Activated CD4-positive, CD25-positive, alpha-beta regulatory T cell (primary cell): ENCODE data around the gene ATL3.
"Not testable (repeated sequence)": the region's sequence is repeated elsewhere in the genome, so short reads cannot be mapped to it uniquely, and the experiment has no call there.

ENCODE experiments used
- DNase-seq, 4 experiments: peaks; one replicate each; lab custom pipeline; 2025; lab: John Stamatoyannopoulos, UW

ATL3 gene

DNA sequence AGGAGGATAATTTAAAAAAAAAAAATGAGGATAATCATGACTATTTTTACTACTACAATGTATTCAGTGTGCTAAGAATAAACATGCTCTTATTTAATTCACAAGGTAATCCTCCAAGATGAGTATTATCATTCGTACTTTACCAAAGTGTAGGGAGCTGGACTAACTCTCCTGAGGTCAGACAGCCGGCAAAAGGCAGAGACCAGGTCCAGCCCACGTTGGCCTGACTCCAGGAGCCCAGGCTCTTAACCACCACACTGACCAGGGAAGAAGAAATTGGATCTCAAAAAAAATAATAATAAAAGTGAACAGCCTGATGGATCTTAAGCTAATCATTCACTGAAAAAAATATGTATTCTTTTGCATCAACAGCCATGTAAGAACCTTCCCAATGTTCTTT lies 82.2 kb downstream of the ATL3 start:
- no peak for DNase-seq

DNA sequence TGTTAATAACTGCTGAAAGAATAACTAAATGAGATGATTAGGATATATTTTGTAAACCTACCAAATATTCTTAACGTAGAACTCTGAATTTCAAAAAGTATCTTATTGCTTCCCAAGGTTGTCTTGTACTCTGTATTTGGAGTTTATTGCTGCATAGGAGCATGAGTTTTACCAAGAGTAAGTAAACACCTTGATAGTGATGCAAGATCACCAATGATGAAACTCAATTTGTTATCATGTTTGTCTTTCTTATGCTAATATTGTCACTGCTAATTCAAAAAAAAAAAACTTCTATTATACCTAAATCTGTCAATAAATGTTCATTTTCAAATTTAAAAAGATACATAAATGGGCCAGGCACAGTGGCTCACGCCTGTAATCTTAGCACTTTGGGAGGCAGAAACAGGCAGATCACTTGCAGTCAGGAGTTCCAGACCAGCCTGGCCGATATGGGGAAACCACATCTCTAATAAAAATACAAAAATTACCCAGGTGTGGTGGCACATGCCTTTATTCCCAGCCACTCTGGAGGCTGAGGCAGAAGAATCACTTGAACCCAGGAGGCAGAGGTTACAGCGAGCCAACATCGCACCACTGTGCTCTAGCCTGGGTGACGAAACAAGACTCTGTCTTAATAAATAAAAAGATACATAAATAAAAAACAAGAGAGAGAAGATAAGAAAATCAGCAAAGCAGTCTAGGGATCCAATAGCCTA lies 84.6 kb downstream of the ATL3 start:
- DNase-seq, result no peak

DNA sequence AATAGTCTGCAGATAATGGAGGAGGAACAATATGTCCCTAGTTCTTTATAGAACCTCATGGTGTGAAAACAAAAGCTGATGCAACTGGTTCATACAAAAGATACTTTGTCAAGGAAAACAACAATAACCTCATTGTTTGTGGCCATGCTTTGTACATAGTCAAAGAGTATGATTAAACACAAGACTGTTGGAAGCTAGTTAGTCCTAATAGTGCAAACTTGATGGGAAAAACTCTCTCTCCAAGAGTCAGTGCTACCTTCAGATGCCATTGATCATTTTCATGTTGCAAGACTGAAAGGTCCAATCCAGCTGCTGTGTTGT lies 87.9 kb downstream of the ATL3 start:
- DNase-seq, result no peak

DNA sequence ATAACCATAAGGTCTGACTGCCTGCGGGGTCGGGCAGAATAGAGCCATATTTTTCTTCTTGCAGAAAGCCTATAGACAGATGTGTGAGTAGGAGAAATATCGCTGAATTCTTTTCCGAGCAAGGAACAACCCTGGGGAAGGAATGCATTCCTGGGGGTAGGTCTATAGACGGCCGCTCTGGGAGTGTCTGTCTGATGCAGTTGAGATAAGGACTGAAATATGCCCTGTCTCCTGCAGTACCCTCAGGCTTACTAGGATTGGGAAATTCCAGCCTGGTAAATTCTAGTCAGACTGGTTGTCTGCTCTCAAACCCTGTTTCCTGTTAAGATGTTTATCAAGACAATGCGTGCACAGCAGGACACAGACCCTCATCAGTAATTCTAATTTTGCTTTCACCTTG lies 90.0 kb downstream of the ATL3 start:
- DNase-seq, result not testable (repeated sequence)

DNA sequence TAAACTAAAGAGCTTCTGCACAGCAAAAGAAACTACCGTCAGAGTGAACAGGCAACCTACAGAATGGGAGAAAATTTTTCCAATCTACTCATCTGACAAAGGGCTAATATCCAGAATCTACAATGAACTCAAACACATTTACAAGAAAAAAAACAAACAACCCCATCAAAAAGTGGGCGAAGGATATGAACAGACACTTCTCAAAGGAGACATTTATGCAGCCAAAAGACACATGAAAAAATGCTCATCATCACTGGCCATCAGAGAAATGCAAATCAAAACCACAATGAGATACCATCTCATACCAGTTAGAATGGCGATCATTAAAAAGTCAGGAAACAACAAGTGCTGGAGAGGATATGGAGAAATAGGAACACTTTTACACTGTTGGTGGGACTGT lies 92.3 kb downstream of the ATL3 start:
- not testable (repeated sequence) for DNase-seq

DNA sequence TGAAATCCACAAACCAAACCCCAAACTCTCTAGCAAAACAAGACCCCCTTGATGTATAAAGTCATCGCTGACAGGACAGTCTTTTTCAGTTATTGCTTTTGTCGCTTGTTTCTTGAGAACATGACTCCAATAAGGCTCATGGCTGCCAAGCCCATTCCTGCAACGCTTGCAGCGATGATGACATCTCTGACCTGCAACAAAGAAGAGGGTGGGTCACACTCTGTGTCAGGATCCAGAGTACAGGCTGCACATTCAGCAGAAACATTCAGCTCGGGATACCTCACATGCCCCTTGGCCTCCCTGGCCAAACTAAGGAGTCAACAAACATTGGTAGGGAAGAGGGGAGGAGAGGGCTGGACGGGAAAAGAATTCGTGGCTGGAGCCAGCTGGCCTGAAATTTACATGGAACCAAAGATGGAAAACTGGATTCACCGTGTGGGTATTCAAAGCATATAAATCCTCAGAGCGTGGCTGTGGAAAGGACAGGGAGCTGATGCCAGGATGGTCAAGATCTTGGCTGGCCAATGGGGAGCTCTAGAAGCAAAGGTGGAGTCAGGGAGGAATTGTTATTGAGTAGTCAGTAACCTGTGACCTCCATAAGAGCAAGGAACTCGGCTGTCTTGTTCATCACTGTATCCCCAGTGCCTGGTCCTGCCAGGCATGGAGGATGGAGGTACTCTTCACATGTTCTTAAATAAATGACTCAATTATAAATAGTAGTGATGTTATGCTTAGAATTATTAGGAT lies 96.1 kb downstream of the ATL3 start:
- no peak for DNase-seq
